Measurements from ENCODE around the gene REM2. TPM values are rescaled to one million over a fixed set of nuclear protein-coding genes. Genes with fewer than 3 reads are reported as not detected.

The REM2 gene
- total RNA-seq = under 0.01 TPM in 1 of 2 replicates, not detected in the other

GRCh38 chr14:22883173-22883976, at the start of gene REM2:
TSS of gene REM2 (plus strand) at chr14:22883222. CDS start at chr14:22883288, 66 bp downstream.

GRCh38 chr14:22836301-22837113, 46.5 kb upstream of the REM2 start, which contains the start of gene MMP14:
TSS of gene MMP14 (plus strand) at chr14:22836585. CDS start at chr14:22836818, 233 bp downstream.

GRCh38 chr14:22871224-22872032, 11.6 kb upstream of the REM2 start, which contains the start of gene LRP10:
TSS of gene LRP10 (plus strand) at chr14:22871740. CDS start at chr14:22872304, 564 bp downstream.

GRCh38 chr14:22918804-22919600, 36.0 kb downstream of the REM2 start, which contains the start of gene RBM23:
TSS of gene RBM23 (minus strand) at chr14:22919149.

GRCh38 chr14:22929104-22929960, 46.3 kb downstream of the REM2 start, which contains the start of gene PRMT5:
TSS of gene PRMT5 (minus strand) at chr14:22929376. CDS start at chr14:22929361, 15 bp downstream.

Other genes starting within 250 kb of the REM2 start
- gene OR6J1, start 238.9 kb upstream of the REM2 start, total RNA-seq = not detected in 2 replicates
- gene OXA1L, start 116.5 kb upstream of the REM2 start, total RNA-seq = 37.0 and 39.5 TPM in 2 replicates
- 18.2 and 21.4 TPM in 2 replicates for gene SLC7A7, start 67.8 kb upstream of the REM2 start, total RNA-seq
- 23.1 and 56.4 TPM in 2 replicates for gene MRPL52, start 53.3 kb upstream of the REM2 start, total RNA-seq
- gene MMP14, start 46.6 kb upstream of the REM2 start, total RNA-seq = 326 and 383 TPM in 2 replicates
- gene LRP10, start 11.5 kb upstream of the REM2 start, total RNA-seq = 57.1 and 72.7 TPM in 2 replicates
- gene RBM23, start 35.9 kb downstream of the REM2 start, total RNA-seq = 53.1 and 64.0 TPM in 2 replicates
- gene PRMT5, start 46.2 kb downstream of the REM2 start, total RNA-seq = 43.1 and 128 TPM in 2 replicates
- 33.7 and 45.9 TPM in 2 replicates for gene HAUS4, start 73.9 kb downstream of the REM2 start, total RNA-seq
- 47.0 and 53.0 TPM in 2 replicates for gene AJUBA, start 99.3 kb downstream of the REM2 start, total RNA-seq
- 5.8 and 7.0 TPM in 2 replicates for gene C14orf93, start 126.9 kb downstream of the REM2 start, total RNA-seq
- gene PSMB5, start 151.7 kb downstream of the REM2 start, total RNA-seq = 283 and 415 TPM in 2 replicates
- gene PSMB11, start 159.0 kb downstream of the REM2 start, total RNA-seq = under 0.01 TPM in 1 of 2 replicates, not detected in the other
- gene CDH24, start 174.3 kb downstream of the REM2 start, total RNA-seq = 6.2 and 10.2 TPM in 2 replicates
- 46.8 and 87.8 TPM in 2 replicates for gene ACIN1, start 211.9 kb downstream of the REM2 start, total RNA-seq
- gene C14orf119, start 212.3 kb downstream of the REM2 start, total RNA-seq = 38.1 and 57.7 TPM in 2 replicates
- not detected in 2 replicates for gene CIROP, start 221.8 kb downstream of the REM2 start, total RNA-seq
- not detected in 2 replicates for gene CEBPE, start 236.0 kb downstream of the REM2 start, total RNA-seq

Measured in regular cardiac myocyte (primary cell).